ENCODE results near the gene RAB31.

- TF ChIP-seq, protein P1, sequence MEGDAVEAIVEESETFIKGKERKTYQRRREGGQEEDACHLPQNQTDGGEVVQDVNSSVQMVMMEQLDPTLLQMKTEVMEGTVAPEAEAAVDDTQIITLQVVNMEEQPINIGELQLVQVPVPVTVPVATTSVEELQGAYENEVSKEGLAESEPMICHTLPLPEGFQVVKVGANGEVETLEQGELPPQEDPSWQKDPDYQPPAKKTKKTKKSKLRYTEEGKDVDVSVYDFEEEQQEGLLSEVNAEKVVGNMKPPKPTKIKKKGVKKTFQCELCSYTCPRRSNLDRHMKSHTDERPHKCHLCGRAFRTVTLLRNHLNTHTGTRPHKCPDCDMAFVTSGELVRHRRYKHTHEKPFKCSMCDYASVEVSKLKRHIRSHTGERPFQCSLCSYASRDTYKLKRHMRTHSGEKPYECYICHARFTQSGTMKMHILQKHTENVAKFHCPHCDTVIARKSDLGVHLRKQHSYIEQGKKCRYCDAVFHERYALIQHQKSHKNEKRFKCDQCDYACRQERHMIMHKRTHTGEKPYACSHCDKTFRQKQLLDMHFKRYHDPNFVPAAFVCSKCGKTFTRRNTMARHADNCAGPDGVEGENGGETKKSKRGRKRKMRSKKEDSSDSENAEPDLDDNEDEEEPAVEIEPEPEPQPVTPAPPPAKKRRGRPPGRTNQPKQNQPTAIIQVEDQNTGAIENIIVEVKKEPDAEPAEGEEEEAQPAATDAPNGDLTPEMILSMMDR (IDR thresholded peaks at IDR 0.05) = no peak
- no peak for TF ChIP-seq SIN3A (IDR thresholded peaks at IDR 0.05; ENCODE audit: borderline replicate concordance, insufficient read depth, low read depth, low read length)
- no peak for TF ChIP-seq POLR2AphosphoS5 (IDR thresholded peaks at IDR 0.05; ENCODE audit: low read depth, low read length)
- TF ChIP-seq, protein P2, sequence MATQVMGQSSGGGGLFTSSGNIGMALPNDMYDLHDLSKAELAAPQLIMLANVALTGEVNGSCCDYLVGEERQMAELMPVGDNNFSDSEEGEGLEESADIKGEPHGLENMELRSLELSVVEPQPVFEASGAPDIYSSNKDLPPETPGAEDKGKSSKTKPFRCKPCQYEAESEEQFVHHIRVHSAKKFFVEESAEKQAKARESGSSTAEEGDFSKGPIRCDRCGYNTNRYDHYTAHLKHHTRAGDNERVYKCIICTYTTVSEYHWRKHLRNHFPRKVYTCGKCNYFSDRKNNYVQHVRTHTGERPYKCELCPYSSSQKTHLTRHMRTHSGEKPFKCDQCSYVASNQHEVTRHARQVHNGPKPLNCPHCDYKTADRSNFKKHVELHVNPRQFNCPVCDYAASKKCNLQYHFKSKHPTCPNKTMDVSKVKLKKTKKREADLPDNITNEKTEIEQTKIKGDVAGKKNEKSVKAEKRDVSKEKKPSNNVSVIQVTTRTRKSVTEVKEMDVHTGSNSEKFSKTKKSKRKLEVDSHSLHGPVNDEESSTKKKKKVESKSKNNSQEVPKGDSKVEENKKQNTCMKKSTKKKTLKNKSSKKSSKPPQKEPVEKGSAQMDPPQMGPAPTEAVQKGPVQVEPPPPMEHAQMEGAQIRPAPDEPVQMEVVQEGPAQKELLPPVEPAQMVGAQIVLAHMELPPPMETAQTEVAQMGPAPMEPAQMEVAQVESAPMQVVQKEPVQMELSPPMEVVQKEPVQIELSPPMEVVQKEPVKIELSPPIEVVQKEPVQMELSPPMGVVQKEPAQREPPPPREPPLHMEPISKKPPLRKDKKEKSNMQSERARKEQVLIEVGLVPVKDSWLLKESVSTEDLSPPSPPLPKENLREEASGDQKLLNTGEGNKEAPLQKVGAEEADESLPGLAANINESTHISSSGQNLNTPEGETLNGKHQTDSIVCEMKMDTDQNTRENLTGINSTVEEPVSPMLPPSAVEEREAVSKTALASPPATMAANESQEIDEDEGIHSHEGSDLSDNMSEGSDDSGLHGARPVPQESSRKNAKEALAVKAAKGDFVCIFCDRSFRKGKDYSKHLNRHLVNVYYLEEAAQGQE (IDR thresholded peaks at IDR 0.05; ENCODE audit: insufficient read depth in 1 of 2, low read depth in 2 of 2, low read length in 1 of 2) = no peak
These were observed 79.6 kb downstream of the RAB31 start for GRCh38 chr18:9787712-9788111.
